Forelimb muscle (tissue), 1 donor: ENCODE results near the gene CFAP57. TPM values are rescaled to one million over a fixed set of nuclear protein-coding genes. Genes with fewer than 3 reads are reported as not detected.
"Not testable (repeated sequence)": the region's sequence is repeated elsewhere in the genome, so short reads cannot be mapped to it uniquely, and the experiment has no call there.

Source experiments
- DNase-seq: peaks from one replicate; pipeline ENCODE4 v3.0.0-alpha.2; 2013; ENCODE audit warnings: low read depth
- polyA plus RNA-seq: library from polyadenylated mRNA; unstranded; fragments of 120-200 nt; gene quantifications from one replicate; pipeline ENCODE4 v1.2.1, GENCODE V29; 2013; ENCODE audit not compliant: insufficient read length

CFAP57 gene
- polyA plus RNA-seq, 1 donor = 0.08 TPM

- peak; percentile 41 for DNase-seq
Observed at GRCh38 chr1:43172527-43172972, 420 bp downstream of the CFAP57 start.

- DNase-seq = no peak
Observed at GRCh38 chr1:43174873-43175272, 2.7 kb downstream of the CFAP57 start.

- DNase-seq = no peak
Observed at GRCh38 chr1:43177691-43178090, 5.6 kb downstream of the CFAP57 start.

GRCh38 chr1:43184388-43184787 lies 12.3 kb downstream of the CFAP57 start:
- DNase-seq = no peak

- no peak for DNase-seq
Observed at GRCh38 chr1:43184995-43185394, 12.9 kb downstream of the CFAP57 start.

GRCh38 chr1:43188106-43188505 lies 16.0 kb downstream of the CFAP57 start:
- no peak for DNase-seq

GRCh38 chr1:43194509-43194908 lies 22.4 kb downstream of the CFAP57 start:
- no peak for DNase-seq

- no peak for DNase-seq
Observed at GRCh38 chr1:43197343-43198127, 25.4 kb downstream of the CFAP57 start.

- DNase-seq = no peak
Observed at GRCh38 chr1:43199093-43199726, 27.1 kb downstream of the CFAP57 start.

- DNase-seq = no peak
Observed at GRCh38 chr1:43203859-43204258, 31.7 kb downstream of the CFAP57 start.

GRCh38 chr1:43204394-43204793 lies 32.3 kb downstream of the CFAP57 start:
- no peak for DNase-seq

- no peak for DNase-seq
Observed at GRCh38 chr1:43205671-43206070, 33.5 kb downstream of the CFAP57 start.

- DNase-seq = no peak
Observed at GRCh38 chr1:43206600-43207228, 34.6 kb downstream of the CFAP57 start.

GRCh38 chr1:43207229-43207853 lies 35.2 kb downstream of the CFAP57 start:
- no peak for DNase-seq

- not testable (repeated sequence) for DNase-seq
Observed at GRCh38 chr1:43208277-43208676, 36.1 kb downstream of the CFAP57 start.

GRCh38 chr1:43214501-43215444 lies 42.6 kb downstream of the CFAP57 start:
- no peak for DNase-seq

GRCh38 chr1:43217747-43218146 lies 45.6 kb downstream of the CFAP57 start:
- DNase-seq = no peak

GRCh38 chr1:43220905-43221778 lies 49.0 kb downstream of the CFAP57 start:
- DNase-seq = no peak

- DNase-seq = no peak
Observed at GRCh38 chr1:43221797-43222196, 49.7 kb downstream of the CFAP57 start.

GRCh38 chr1:43222879-43223278 lies 50.7 kb downstream of the CFAP57 start:
- DNase-seq = no peak
